HG03280 (cell line): Measurements from ENCODE around the gene LAT.
"Not testable (repeated sequence)": the region's sequence is repeated elsewhere in the genome, so short reads cannot be mapped to it uniquely, and the experiment has no call there.

Experiments used
- ATAC-seq: cut with Tn5 transposase; IDR thresholded peaks from one replicate; pipeline ENCODE4 v1.9.1; 2021; ENCODE audit warnings: mild to moderate bottlenecking, moderate library complexity; ENCODE audit not compliant: unreplicated experiment

Gene LAT

GRCh38 chr16:28977703-28978662 is 6.9 kb upstream of the LAT start:
- no peak for ATAC-seq

GRCh38 chr16:28980330-28980729 is 4.5 kb upstream of the LAT start:
- ATAC-seq = not testable (repeated sequence)

DNA sequence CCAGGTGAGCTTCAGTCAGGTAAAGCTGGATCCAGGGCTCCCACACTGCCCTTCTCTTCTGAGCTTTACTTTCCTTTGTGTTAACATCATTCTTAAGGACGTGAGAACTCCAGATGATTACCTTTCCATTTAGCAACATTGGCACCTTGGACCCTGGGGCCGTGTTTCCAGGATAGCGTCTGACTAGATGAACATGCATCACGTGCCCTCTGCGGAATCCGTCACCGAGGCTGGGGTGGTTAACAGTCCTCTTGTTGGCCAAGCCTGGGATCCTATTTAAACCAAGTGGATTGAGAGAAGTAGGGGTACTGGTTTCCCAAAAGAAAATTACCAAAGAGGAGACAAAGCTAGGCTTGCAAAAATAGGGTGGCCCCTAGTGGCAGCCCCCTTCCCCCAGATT is 3.9 kb upstream of the LAT start:
- no peak for ATAC-seq

GRCh38 chr16:28981517-28981916 is 3.3 kb upstream of the LAT start:
- no peak for ATAC-seq

DNA sequence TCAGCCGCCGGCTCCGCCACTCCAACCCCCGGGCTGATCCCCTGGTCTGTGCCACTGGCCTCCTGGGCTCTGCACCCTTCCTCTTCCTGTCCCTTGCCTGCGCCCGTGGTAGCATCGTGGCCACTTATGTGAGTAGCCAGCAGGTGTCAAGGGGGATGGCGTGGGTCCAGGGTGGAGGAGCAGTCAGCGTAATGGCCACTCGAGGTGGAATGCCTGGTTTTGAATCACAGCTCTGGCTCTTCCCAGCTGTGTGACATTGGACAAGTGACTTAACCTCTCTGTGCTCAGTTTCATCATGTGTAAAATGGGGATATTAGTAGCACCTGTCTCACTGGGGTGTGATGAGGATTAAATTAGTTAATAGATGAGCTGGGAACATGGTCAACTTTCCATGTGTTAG is 2.4 kb upstream of the LAT start:
- no peak for ATAC-seq

DNA sequence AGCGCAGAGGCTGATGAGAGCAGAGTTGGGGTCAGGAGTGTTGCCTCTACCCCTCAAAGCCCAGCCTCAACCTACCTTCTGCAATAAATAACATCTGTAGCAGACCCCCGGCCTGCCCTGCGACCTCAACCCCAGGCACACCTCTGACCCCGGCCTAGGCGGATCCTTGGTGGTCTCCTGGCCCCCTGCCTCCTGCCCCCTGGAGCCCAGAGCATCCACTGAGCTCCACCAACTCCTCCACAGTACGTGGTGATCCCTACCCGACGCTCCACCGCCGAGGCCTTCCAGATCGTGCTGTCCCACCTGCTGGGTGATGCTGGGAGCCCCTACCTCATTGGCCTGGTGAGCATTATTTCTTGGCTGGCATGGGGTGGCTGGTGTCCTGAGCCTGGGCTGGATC is 1.9 kb upstream of the LAT start:
- no peak for ATAC-seq

- no peak for ATAC-seq
These were observed 1.2 kb upstream of the LAT start for GRCh38 chr16:28983644-28984043.

DNA sequence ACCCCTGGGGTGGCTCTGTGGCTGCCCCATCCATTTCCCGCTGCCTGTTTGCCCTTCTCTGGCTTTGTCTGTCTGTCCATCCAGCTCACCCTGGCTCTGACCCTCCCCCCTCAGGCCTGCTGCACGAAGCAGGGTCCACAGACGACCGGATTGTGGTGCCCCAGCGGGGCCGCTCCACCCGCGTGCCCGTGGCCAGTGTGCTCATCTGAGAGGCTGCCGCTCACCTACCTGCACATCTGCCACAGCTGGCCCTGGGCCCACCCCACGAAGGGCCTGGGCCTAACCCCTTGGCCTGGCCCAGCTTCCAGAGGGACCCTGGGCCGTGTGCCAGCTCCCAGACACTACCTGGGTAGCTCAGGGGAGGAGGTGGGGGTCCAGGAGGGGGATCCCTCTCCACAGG is 761 bp upstream of the LAT start:
- ATAC-seq = no peak

- ATAC-seq = no peak
These were observed 574 bp downstream of the LAT start for GRCh38 chr16:28985211-28986041.

DNA sequence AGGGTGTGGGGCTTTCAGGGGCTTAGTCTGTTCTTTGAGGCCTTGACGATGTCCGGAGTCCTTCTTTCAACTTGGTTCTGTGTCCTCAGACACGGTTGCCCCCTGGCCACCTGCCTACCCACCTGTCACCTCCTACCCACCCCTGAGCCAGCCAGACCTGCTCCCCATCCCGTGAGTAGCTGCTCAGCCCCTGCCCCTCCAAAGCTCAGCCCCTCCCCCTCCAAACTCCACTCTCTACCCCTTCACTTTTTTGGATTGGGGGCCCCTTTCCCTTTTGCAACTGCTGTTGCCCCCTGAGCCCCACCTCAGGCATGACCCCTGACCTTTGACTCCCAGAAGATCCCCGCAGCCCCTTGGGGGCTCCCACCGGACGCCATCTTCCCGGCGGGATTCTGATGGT is 1.2 kb downstream of the LAT start:
- ATAC-seq = no peak

DNA sequence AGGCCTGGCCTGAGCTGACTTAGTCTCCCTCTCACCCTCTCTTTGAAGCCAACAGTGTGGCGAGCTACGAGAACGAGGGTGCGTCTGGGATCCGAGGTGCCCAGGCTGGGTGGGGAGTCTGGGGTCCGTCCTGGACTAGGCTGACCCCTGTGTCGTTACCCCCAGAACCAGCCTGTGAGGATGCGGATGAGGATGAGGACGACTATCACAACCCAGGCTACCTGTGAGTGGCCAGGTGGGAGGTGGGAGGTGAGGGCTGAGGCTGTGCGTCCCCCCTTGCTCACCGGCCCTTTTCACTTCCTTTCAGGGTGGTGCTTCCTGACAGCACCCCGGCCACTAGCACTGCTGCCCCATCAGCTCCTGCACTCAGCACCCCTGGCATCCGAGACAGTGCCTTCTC is 1.6 kb downstream of the LAT start:
- ATAC-seq = no peak

DNA sequence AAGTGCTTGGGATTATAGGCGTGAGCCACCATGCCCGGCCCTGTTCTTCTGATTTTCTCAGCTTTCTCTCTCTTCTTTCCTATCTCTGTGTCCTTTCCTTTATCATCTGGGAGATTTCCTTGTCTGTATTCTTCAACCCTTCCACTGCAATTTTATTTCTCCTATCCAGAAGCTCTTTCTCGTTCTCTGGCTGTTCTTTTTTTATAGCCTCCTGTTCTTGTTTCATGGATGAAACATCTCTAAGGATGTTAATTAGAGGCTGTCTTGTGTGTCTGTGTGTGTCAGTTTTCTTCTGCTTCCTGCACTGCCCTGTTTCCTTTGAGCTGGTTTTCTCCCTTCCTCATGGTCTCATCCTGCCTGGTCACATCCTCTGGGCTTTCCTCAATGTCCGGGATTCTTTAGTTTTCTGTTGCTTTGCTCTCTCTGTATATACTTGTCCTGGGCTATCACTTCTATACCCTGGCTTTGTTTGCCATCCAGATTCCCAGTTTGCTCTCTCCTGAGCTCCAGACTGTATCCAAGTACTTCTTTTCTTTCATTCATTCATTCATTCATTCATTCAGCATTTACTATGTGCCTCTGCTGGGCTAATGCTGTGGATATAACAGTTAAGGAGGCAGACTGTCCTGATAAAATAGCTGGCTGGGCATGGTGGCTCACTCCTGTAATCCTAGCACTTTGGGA is 2.5 kb downstream of the LAT start:
- no peak for ATAC-seq

DNA sequence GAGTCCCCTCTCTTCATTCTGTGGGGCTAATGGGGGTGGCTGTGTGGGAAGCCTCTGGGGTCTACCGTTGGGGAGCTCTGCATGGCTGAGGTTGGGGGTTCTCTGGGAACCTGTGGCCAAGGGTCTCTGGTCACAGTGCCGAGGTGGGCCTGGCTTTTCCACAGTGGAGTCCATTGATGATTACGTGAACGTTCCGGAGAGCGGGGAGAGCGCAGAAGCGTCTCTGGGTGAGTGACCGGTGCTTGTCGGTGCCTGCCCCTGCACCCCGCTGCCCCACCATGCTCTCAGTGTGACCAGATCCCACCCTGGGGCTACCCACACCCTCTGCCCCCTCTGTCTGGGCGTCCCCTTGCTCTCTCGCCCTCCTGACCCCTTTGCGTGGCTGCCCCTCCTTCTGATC is 4.5 kb downstream of the LAT start:
- ATAC-seq = no peak

GRCh38 chr16:28990375-28991040 is 5.7 kb downstream of the LAT start:
- ATAC-seq = no peak

GRCh38 chr16:28991687-28992086 is 6.8 kb downstream of the LAT start:
- ATAC-seq = no peak

DNA sequence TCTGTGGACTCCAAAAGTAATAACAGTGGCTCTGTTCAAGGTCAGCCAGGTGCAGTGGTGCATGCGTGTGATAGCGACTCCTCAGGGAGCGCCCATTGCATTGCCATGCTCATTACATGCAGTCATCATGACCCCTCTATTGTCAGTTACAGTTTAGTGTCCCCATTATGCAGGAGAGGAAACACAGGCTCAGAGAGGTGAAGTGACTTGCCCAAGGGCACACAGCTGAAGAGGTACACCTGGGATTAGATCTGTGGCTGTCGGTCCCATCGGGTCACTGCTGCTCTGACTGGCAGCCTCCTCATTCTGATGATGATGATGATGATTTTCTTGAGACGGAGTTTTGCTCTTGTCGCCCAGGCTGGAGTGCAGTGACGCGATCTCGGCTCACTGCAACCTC is 7.6 kb downstream of the LAT start:
- no peak for ATAC-seq

DNA sequence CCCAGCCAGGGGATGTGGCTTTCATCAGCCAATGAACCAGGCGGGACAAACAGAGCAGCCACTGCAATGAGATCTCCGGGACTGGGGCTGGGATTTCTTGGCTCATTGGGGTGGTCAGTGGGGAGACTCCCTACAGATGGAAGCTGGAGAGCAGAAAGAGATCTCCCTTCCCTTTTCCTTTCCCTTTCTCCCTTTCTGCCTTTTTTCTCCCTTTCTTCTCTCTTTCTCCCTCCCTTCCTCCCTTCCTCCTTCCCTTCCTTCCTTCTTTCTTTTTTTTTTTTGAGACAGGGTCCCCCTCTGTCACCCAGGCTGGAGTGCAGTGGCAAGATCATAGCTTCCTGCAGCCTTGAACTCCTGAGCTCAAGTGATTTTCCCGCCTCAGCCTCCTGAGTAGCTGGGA is 14.0 kb downstream of the LAT start:
- no peak for ATAC-seq

DNA sequence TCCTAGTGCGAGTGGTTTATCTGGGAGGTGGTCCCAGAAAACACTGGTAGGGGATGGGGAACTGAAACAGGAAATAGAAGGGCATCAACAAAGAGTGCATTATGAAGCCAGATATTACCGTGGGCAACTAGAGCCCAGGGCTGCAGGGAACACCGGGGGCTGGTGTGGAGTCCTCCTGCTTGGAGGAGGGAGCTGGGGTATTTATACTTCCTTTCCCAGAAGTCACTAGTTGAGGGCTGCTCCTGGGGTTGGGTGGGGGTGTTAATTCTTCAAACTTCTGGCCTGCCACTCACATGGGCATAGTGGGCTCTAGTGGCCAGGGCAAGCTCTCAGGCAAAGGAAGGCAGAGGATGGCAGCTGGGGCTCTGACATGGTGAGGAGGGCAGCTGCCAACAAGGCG is 14.7 kb downstream of the LAT start:
- no peak for ATAC-seq

- ATAC-seq = no peak
These were observed 15.2 kb downstream of the LAT start for GRCh38 chr16:29000019-29000418.

GRCh38 chr16:29004496-29005139 is 19.8 kb downstream of the LAT start:
- ATAC-seq = not testable (repeated sequence)
